ENCODE results near the gene MCTP1.
"Not testable (repeated sequence)": the region's sequence is repeated elsewhere in the genome, so short reads cannot be mapped to it uniquely, and the experiment has no call there.

Gene MCTP1

GRCh38 chr5:94967525-94967924, 317.4 kb downstream of the MCTP1 start:
- DNase-seq (ENCODE audit: low read depth in 2 of 2), result no peak

- DNase-seq (ENCODE audit: low read depth in 2 of 2), result not testable (repeated sequence)
Observed at GRCh38 chr5:94959279-94959678, 325.6 kb downstream of the MCTP1 start.

- DNase-seq (ENCODE audit: low read depth in 2 of 2), result no peak
Observed at GRCh38 chr5:94945656-94946055, 339.2 kb downstream of the MCTP1 start.

- no peak for DNase-seq (ENCODE audit: low read depth in 2 of 2)
Observed at GRCh38 chr5:94944160-94944559, 340.7 kb downstream of the MCTP1 start.

GRCh38 chr5:94941122-94941755, 343.7 kb downstream of the MCTP1 start:
- no peak for DNase-seq (ENCODE audit: low read depth in 2 of 2)

DNA sequence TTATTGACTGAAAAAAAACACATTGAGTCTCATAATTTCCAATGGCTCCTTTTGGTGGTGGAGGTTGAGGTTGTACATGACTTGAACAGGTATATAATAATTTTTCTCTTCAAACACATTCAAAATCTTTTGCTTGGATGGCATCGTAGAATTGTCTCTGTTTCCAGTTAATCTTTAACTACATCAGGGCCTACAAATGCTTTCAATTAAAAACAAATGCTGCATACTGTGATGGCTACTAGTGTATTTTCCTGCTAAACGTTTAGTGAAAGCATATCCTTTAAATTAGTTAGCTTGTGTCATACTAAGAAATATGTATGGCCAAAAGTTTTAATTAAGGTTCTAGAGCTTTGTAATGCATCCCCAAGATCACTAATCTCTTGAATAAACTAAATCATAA, 352.6 kb downstream of the MCTP1 start:
- DNase-seq (ENCODE audit: low read depth in 2 of 2), result no peak

DNA sequence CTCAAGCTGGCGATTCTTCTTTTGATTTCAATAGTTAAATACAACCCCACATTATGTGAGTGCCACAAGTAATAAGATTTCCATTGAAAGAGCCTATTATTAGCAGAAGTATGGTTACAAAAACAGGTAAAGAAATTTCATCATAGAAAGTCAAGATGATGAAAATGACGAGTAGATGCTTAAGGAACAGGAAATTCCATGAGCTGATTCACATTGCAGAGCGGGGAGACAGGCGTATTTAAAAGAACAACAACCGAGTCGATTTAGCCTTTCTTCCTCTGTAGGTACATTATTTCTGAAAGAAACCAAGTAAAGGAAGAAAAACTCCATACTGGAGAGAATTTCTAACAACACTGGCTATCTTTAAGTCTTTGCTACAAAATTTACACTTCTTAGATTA, 356.0 kb downstream of the MCTP1 start:
- DNase-seq (ENCODE audit: low read depth in 2 of 2), result no peak

DNA sequence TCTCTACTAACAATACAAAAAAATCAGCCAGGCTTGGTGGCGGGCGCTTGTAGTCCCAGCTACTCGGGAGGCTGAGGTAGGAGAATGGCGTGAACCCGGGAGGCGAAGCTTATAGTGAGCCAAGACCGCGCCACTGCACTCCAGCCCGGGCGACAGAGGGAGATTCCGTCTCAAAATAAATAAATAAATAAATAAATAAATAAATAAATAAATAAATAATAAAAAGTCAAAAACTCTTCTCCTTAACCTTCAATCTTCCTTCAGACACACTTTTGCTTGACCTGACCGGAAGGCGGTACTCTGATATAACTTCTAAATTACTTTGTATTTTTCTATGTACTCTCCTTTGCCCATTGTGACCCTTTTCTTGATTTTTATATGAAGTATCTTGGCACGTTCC, 364.3 kb downstream of the MCTP1 start:
- DNase-seq (ENCODE audit: low read depth in 2 of 2), result no peak

- DNase-seq (ENCODE audit: low read depth in 2 of 2), result no peak
Observed at GRCh38 chr5:94916619-94917018, 368.3 kb downstream of the MCTP1 start.

DNA sequence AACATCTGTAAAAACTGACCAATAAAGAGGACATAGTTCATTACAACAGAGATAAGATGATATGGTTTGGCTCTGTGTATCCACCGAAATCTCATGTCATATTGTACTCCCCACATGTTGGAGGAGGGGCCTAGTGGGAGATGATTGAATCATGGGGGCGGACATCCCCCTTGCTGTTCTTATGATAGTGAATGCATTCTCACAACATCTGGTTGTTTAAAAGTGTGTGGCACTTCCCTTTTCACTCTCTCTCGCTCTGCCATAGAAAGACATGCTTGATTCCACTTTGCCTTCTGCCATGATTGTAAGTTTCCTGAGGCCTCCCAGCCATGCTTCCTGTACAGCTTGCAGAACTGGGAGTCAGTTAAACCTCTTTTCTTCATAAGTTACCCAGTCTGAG, 373.6 kb downstream of the MCTP1 start:
- no peak for DNase-seq (ENCODE audit: low read depth in 2 of 2)

GRCh38 chr5:94910721-94911120, 374.2 kb downstream of the MCTP1 start:
- no peak for DNase-seq (ENCODE audit: low read depth in 2 of 2)

GRCh38 chr5:94908889-94909480, 375.9 kb downstream of the MCTP1 start:
- DNase-seq (ENCODE audit: low read depth in 2 of 2), result no peak

GRCh38 chr5:94906750-94907149, 378.1 kb downstream of the MCTP1 start:
- no peak for DNase-seq (ENCODE audit: low read depth in 2 of 2)

- DNase-seq (ENCODE audit: low read depth in 2 of 2), result no peak
Observed at GRCh38 chr5:94903726-94904125, 381.2 kb downstream of the MCTP1 start.

DNA sequence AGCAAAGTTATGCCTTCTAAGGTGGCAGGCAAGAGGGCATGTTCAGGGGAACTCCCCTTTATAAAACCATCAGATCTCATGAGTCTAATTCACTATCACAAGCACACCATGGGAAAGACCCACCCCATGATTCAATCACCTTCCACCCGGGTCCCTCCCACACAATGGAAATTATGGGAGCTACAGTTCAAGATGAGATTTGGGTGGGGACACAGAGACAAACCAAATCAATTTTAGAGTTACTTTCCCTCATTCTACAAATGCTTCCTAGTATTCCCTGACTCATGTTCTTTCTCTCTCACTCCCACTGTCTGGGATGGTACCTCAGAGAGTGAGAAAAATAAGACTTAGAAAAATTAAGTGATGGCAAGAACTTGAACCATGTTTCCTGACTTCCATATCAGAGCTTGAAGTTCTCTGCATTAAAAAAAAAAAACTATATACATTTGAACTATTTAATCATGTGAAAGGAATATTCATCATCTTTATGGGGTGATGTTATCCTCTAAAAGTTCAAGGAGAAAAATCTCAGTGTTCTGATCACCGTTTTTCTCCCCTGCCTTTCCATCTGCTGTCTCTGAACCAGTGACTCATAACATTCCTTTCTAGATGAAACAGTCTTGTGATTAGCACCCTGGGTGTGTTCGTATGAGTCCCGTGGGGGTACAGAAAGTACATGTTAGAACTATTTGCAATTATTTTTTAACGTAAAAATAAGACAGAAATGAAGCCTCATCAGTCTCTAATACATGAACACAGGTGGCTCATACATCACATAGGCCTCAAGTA, 383.5 kb downstream of the MCTP1 start:
- no peak for DNase-seq (ENCODE audit: low read depth in 2 of 2)

- no peak for DNase-seq (ENCODE audit: low read depth in 2 of 2)
Observed at GRCh38 chr5:94900006-94900505, 384.8 kb downstream of the MCTP1 start.

DNA sequence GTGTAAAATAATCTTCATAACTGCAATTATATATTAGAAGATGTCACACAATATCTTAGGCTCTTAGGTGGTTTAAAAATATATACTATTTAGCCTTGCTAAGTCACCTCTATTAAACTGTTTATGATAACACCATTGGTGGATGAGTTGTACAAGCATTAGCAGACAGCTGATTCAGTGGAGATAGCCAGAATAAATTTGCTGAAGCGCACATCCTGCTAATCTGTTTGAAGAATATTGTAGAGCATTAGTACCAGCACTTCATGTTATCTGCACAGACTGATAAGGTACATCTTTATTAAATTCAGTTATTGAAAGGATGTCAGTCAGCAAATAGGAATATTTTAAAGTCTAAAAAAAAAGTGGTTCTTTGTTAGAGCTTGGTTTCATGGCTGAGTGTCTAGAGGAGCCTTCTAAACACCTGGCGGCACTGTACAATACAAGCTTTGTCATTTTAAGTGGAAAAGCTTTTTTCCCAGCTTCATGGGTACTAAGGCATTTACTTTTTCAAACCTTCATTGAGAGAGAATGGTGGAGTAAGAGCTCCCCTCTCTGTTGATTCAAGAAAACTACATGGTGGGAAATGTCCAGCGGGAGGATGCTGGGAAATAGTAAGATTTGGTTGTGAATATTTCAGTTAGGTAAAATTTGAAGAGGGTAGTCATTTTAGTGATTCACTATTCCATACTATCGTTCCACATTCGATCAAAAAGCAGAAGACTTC, 391.3 kb downstream of the MCTP1 start:
- DNase-seq (ENCODE audit: low read depth in 2 of 2), result no peak

DNA sequence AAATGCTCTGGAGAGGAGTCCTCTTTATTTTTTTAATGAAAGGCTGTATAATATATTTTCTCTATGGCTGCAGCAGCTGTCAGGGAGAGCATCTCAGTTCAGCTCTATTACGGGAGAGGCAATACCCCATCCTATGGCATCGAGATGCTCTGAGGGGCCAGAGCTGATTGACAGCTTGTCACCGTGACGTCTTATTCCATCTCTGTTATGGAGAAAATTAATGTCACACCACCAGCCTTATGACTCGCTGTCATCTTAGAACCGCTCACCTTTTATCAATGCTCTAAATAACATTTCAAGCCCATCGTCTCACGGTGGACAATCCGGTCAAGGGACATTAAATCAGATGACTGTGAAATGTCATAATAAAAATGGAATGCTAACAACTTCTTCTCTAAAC, 392.9 kb downstream of the MCTP1 start:
- DNase-seq (ENCODE audit: low read depth in 2 of 2), result no peak

GRCh38 chr5:94891565-94891964, 393.3 kb downstream of the MCTP1 start:
- DNase-seq (ENCODE audit: low read depth in 2 of 2), result no peak

DNA sequence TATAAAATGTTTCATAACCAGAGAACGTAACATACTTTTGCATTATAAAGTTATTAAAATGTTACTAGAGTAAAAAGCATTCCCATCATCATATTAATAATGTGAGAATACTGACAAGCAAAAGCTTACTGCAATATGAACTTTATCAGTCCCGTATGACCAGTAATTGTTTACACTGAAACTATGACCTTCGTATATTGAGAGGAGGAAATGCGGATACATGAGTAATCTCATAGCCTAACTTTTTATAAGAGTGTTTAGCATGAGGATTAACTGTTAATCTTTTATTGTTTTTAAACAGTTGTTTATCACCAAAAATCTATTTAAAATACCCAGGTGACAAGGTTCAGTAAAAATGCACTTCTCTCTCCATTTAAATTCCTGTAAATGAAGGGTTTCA, 394.0 kb downstream of the MCTP1 start:
- no peak for DNase-seq (ENCODE audit: low read depth in 2 of 2)

DNA sequence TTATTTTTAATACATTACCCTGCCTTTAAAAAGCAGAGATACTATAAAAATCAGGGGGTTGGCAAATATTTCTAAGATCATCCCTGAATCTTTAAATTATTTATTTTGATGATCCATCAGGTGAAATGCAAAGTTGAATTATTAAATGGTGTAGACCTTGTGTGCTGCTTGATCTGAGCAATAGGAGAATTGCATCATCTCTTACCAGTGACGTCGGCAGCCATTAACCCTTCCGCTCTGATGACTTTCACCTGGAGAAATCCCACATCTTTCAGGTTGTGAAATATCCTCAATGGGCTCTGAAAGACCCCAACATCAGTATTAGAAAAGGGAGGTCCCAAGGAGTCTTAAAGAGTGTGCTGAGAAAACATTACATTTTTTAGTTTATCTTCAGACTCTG, 396.2 kb downstream of the MCTP1 start:
- no peak for DNase-seq (ENCODE audit: low read depth in 2 of 2)

- DNase-seq (ENCODE audit: low read depth in 2 of 2), result no peak
Observed at GRCh38 chr5:94885931-94886330, 399.0 kb downstream of the MCTP1 start.
